Glomerular endothelial cell (primary cell): Measurements from ENCODE around the gene NUDT4. TPM values are rescaled to one million over a fixed set of nuclear protein-coding genes. Genes with fewer than 3 reads are reported as not detected.

Source experiments
- DNase-seq: peaks from one replicate; pipeline ENCODE4 v3.0.0-alpha.2; 2011; ENCODE audit warnings: low read depth, low spot score; ENCODE audit errors: extremely low read depth
- total RNA-seq: library from RNA; depleted of rRNA; stranded (reverse); fragments of >200 nt; gene quantifications from 2 replicates; pipeline ENCODE4 v1.2.3, GENCODE V29; 2015

Gene NUDT4
- total RNA-seq, 1 donor from 2014 or later, result 181 TPM

DNA sequence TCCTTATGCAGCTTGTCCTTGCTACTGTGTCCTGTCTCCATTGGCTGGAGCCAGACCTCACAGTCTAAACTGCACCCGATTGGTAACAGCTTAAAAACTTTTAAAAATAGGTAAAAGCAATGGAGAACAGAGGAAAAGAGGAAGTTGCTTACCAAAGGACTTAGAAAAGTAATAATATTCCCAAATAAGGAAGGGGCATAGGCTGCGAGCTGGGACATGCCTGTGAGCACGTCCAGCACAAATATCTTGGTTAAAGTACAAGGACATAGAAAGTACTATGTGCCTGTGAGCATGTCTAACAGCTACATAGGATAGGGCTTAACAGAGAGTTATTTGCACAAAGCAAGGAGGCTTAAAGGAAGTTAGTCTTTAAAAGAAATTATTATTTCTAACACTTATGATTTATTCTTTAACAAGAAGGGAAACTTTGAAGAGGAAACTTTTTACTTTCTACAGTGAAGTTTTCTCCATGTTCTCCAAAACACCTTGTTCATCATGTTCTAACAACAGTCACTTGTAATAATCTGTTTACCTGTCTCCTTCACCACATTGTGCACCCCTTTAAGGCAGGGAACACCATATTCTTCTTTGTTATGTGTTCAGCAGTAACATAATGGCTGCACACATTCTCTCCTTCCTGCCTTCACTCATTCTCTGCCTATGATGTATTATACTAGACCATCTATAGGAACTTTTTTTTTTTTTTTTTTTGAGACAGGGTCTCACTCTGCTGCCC lies 73.9 kb downstream of the NUDT4 start:
- no peak for DNase-seq

DNA sequence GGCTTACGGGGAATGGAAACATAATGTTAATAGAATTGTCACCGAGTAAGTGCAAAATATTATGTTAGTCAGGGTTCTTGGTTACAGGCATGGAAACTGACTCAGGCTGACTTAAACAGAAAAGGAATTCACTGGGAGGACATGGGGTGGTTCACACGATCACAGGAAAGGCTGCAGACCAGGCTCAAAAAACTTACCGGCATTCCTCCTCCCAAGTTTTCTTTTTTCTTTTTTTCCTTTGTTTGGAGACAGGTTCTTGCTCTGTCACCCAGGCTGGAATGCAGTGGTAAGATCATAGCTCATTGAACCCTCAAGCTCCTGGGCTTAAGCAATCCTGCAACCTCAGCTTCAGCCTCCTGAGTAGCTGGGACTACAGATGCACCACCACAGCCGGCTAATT lies 75.9 kb downstream of the NUDT4 start:
- no peak for DNase-seq

DNA sequence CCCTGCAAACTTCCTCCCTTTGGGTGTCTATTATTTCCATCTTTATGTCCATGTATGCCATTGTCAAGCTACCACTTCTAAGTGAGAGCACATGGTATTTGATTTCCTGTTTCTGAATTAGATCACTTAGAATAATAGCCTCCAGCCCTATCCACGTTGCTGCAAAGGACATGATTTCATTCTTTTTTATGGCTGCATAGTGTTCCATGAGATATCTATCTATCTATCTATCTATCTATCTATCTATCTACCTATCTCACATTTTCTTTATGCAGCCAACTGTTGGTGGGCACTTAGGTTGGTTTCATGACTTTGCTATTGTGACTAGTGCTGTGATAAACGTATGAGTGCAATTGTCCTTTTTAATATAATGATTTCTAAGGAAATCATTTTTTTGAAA lies 78.4 kb downstream of the NUDT4 start:
- no peak for DNase-seq

Other genes starting within 250 kb of the NUDT4 start
- 81.0 and 91.1 TPM in 2 replicates for gene UBE2N, start 64.0 kb downstream of the NUDT4 start, total RNA-seq
- 48.9 and 60.5 TPM in 2 replicates for gene MRPL42, start 89.6 kb downstream of the NUDT4 start, total RNA-seq
- 45.4 and 58.6 TPM in 2 replicates for gene SOCS2, start 194.8 kb downstream of the NUDT4 start, total RNA-seq